H1 (cell line): Measurements from ENCODE around the gene OSBPL2. TPM values are rescaled to one million over a fixed set of nuclear protein-coding genes. Genes with fewer than 3 reads are reported as not detected.

Experiments
- CTCF ChIA-PET: fragments of 300-600 bp; sonication (Branson Sonifier 250); formaldehyde crosslinking; loops from one replicate; lab custom pipeline; 2021; ENCODE audit not compliant: partially characterized antibody; lab: Charles Lee
- POLR2A ChIA-PET: fragments of 300-600 bp; sonication (Branson Sonifier 250); formaldehyde crosslinking; loops from one replicate; lab custom pipeline; 2021; ENCODE audit warnings: inconsistent platforms; ENCODE audit not compliant: partially characterized antibody; lab: Charles Lee
- DNase-seq, 2 experiments: peaks; one replicate each; pipeline versions ENCODE4 v3.0.0 to v3.0.0-alpha.2; 2010 to 2022; ENCODE audit warnings: low spot score in 2 of 2, low read depth in 1 of 2, mixed read lengths in 1 of 2
- FAIRE-seq: peaks from 2 replicates; lab custom pipeline; 2011; peaks lifted over from hg19 to GRCh38; lab: Jason Lieb, UNC
- H2AFZ ChIP-seq: 2 replicates; pipeline ENCODE4 v1.8.1; 2012; ENCODE audit warnings: low read length, inconsistent platforms
- H2AK5ac ChIP-seq: 2 replicates; pipeline ENCODE4 v1.6.1; 2013; ENCODE audit warnings: low read depth, low read length
- H2BK120ac ChIP-seq: replicated peaks from 2 replicates; pipeline ENCODE3; 2013; ENCODE audit warnings: low read depth, low read length, inconsistent platforms
- H2BK12ac ChIP-seq: 2 replicates; pipeline ENCODE4 v1.6.1; 2013; ENCODE audit warnings: low read depth, low read length
- H2BK15ac ChIP-seq: 2 replicates; pipeline ENCODE4 v1.6.1; 2013; ENCODE audit warnings: low read length
- H2BK20ac ChIP-seq: 2 replicates; pipeline ENCODE4 v1.6.1; 2013; ENCODE audit warnings: low read length
- H2BK5ac ChIP-seq: 2 replicates; pipeline ENCODE4 v1.6.1; 2013; ENCODE audit warnings: low read depth, low read length
- H3K14ac ChIP-seq: 2 replicates; pipeline ENCODE4 v1.6.1; 2013; ENCODE audit warnings: inconsistent platforms; ENCODE audit not compliant: insufficient read length
- H3K18ac ChIP-seq: 2 replicates; pipeline ENCODE4 v1.6.1; 2013; ENCODE audit warnings: low read length; ENCODE audit errors: extremely low read depth
- H3K23ac ChIP-seq: 2 replicates; pipeline ENCODE4 v1.6.1; 2013; ENCODE audit warnings: inconsistent platforms; ENCODE audit not compliant: insufficient read length
- H3K23me2 ChIP-seq: 2 replicates; pipeline ENCODE4 v1.6.1; 2013; ENCODE audit warnings: low read depth, low read length
- H3K27ac ChIP-seq: 2 replicates; pipeline ENCODE4 v1.6.1; 2011; ENCODE audit warnings: low read depth, low read length, inconsistent platforms
- H3K27me3 ChIP-seq, 4 experiments: replicated peaks in 1 of 4; 1 replicate in 1 of 4; 2 replicates in 3 of 4; pipeline versions ENCODE4 v1.6.1 to v1.8.1; 2011 to 2013; ENCODE audit warnings: low read length in 3 of 4, mild to moderate bottlenecking in 3 of 4, inconsistent platforms in 2 of 4, mixed read lengths in 2 of 4, moderate library complexity in 1 of 4; ENCODE audit not compliant: control insufficient read depth in 3 of 4, insufficient read depth in 3 of 4; ENCODE audit errors: extremely low read depth in 1 of 4
- H3K36me3 ChIP-seq, 4 experiments: 2 replicates each; pipeline versions ENCODE4 v1.6.1 to v1.8.1; 2011 to 2013; ENCODE audit warnings: mild to moderate bottlenecking in 4 of 4, low read length in 3 of 4, moderate library complexity in 2 of 4, control low read depth in 1 of 4, inconsistent platforms in 1 of 4; ENCODE audit not compliant: insufficient read depth in 4 of 4, control insufficient read depth in 2 of 4
- H3K4ac ChIP-seq: replicated peaks from 2 replicates; pipeline ENCODE3; 2013; ENCODE audit warnings: low read length, low read depth, mixed read lengths, inconsistent platforms; ENCODE audit not compliant: insufficient read length
- H3K4me1 ChIP-seq, 4 experiments: replicated peaks in 1 of 4; 1 replicate in 1 of 4; 2 replicates in 3 of 4; pipeline versions ENCODE4 v1.6.1 to v1.8.1; 2011 to 2013; ENCODE audit warnings: low read length in 3 of 4, inconsistent platforms in 2 of 4, mixed read lengths in 1 of 4; ENCODE audit not compliant: insufficient read depth in 4 of 4, control insufficient read depth in 3 of 4
- H3K4me2 ChIP-seq, 2 experiments: 2 replicates each; pipeline versions ENCODE4 v1.6.1 to v1.8.1; 2011 to 2013; ENCODE audit warnings: low read depth in 2 of 2, low read length in 2 of 2, control low read depth in 1 of 2, inconsistent platforms in 1 of 2, mild to moderate bottlenecking in 1 of 2; ENCODE audit not compliant: insufficient read depth in 1 of 2
- H3K4me3 ChIP-seq, 4 experiments: fragments of 200-600, 300-600 bp in 1 of 4; sonication (generic), shearing (Covaris generic), sonication (Bioruptor Twin) in 1 of 4; 2 replicates each; pipeline versions ENCODE4 v1.5.1 to v1.8.1; 2011 to 2016; ENCODE audit warnings: low read length in 4 of 4, low read depth in 3 of 4, control low read depth in 2 of 4, inconsistent platforms in 2 of 4, mild to moderate bottlenecking in 2 of 4, mixed read lengths in 1 of 4, moderate library complexity in 1 of 4; ENCODE audit not compliant: insufficient read depth in 2 of 4; ENCODE audit errors: extremely low read depth in 1 of 4
- H3K56ac ChIP-seq: replicated peaks from 2 replicates; pipeline ENCODE3; 2013; ENCODE audit warnings: low read depth, mild to moderate bottlenecking, mixed read lengths, low read length, inconsistent platforms; ENCODE audit not compliant: insufficient read length
- H3K79me1 ChIP-seq: 2 replicates; pipeline ENCODE4 v1.6.1; 2013; ENCODE audit warnings: low read depth, low read length, control low read depth
- H3K79me2 ChIP-seq, 2 experiments: 2 replicates each; pipeline versions ENCODE4 v1.6.1 to v1.8.1; 2012 to 2013; ENCODE audit warnings: low read length in 2 of 2, mild to moderate bottlenecking in 2 of 2, inconsistent platforms in 1 of 2; ENCODE audit not compliant: insufficient read depth in 2 of 2, control insufficient read depth in 1 of 2
- H3K9ac ChIP-seq, 4 experiments: replicated peaks in 1 of 4; 1 replicate in 1 of 4; 2 replicates in 3 of 4; pipeline versions ENCODE4 v1.6.1 to v1.8.1; 2011 to 2013; ENCODE audit warnings: low read depth in 3 of 4, low read length in 3 of 4, control low read depth in 2 of 4, mild to moderate bottlenecking in 2 of 4, moderate library complexity in 2 of 4, inconsistent platforms in 1 of 4; ENCODE audit errors: extremely low read depth in 1 of 4
- H3K9me3 ChIP-seq, 2 experiments: 2 replicates each; pipeline versions ENCODE4 v1.6.1 to v1.8.1; 2012 to 2013; ENCODE audit warnings: mild to moderate bottlenecking in 2 of 2, moderate library complexity in 2 of 2, control low read depth in 1 of 2, inconsistent platforms in 1 of 2, low read depth in 1 of 2, low read length in 1 of 2, mixed read lengths in 1 of 2; ENCODE audit not compliant: insufficient read depth in 2 of 2
- H4K20me1 ChIP-seq, 2 experiments: replicated peaks in 1 of 2; 2 replicates each; pipeline versions ENCODE3 to v1.8.1; 2011 to 2013; ENCODE audit warnings: inconsistent platforms in 2 of 2, low read length in 2 of 2, mild to moderate bottlenecking in 1 of 2; ENCODE audit not compliant: insufficient read depth in 2 of 2, control insufficient read depth in 1 of 2
- H4K5ac ChIP-seq: 2 replicates; pipeline ENCODE4 v1.6.1; 2013; ENCODE audit warnings: low read length, low read depth, mixed read lengths, inconsistent platforms; ENCODE audit not compliant: insufficient read length
- H4K8ac ChIP-seq: 2 replicates; pipeline ENCODE4 v1.8.0; 2013; ENCODE audit warnings: mild to moderate bottlenecking, moderate library complexity, low read length, inconsistent platforms; ENCODE audit not compliant: insufficient read depth; ENCODE audit errors: extremely low read depth
- H4K91ac ChIP-seq: replicated peaks from 2 replicates; pipeline ENCODE3; 2013; ENCODE audit warnings: low read length, mixed read lengths, inconsistent platforms; ENCODE audit not compliant: insufficient read length
- ATF2 ChIP-seq: IDR thresholded peaks from 2 replicates; pipeline ENCODE4 v1.6.1; 2012; ENCODE audit warnings: low read length, inconsistent platforms
- CBX8 ChIP-seq: fragments of 300-800, 300-1000 bp; sonication (generic); IDR thresholded peaks from 2 replicates; pipeline ENCODE4 v1.7.1; 2016; ENCODE audit warnings: low read depth, low read length, borderline replicate concordance
- CTBP2 ChIP-seq: IDR thresholded peaks from 2 replicates; pipeline ENCODE4 v1.7.0; 2011; ENCODE audit warnings: borderline replicate concordance, mild to moderate bottlenecking, moderate library complexity, mixed read lengths, low read length; ENCODE audit not compliant: insufficient read depth, insufficient read length
- EP300 ChIP-seq, 2 experiments: IDR thresholded peaks; 1 replicate in 1 of 2; 2 replicates in 1 of 2; pipeline ENCODE4 v1.6.1; 2011 to 2012; ENCODE audit warnings: low read depth in 2 of 2, low read length in 2 of 2, mild to moderate bottlenecking in 2 of 2, borderline replicate concordance in 1 of 2, inconsistent platforms in 1 of 2, moderate library complexity in 1 of 2
- RBBP5 ChIP-seq: IDR thresholded peaks from 2 replicates; pipeline ENCODE4 v1.7.1; 2012; ENCODE audit warnings: low read depth, mild to moderate bottlenecking, inconsistent platforms, low read length, moderate library complexity, borderline replicate concordance
- RNF2 ChIP-seq: fragments of 200-900, 300-1000 bp; sonication (generic); IDR thresholded peaks from 2 replicates; pipeline ENCODE4 v1.7.1; 2016; ENCODE audit warnings: borderline replicate concordance, low read depth, mild to moderate bottlenecking, antibody characterized with exemption, low read length; ENCODE audit not compliant: poor library complexity, severe bottlenecking; ENCODE audit errors: missing control alignments
- TAF7 ChIP-seq: optimal IDR thresholded peaks from 2 replicates; pipeline ENCODE3; 2011; ENCODE audit warnings: low read depth, mild to moderate bottlenecking, inconsistent platforms, low read length, moderate library complexity, borderline replicate concordance
- WGBS, 2 experiments: shearing (Covaris generic) in 1 of 2; methylation state at CpG; one replicate each; pipeline versions ENCODE4 v1.1.6 to v1.1.7; 2013 to 2015; ENCODE audit warnings: low lambda C conversion rate in 2 of 2, mixed read lengths in 2 of 2, inconsistent platforms in 1 of 2, low coverage in 1 of 2, missing lambda C conversion rate in 1 of 2; ENCODE audit not compliant: insufficient replicate concordance in 2 of 2, insufficient coverage in 1 of 2, insufficient read length in 1 of 2; ENCODE audit errors: extremely low coverage in 1 of 2, missing lambda C conversion rate in 1 of 2; 5-methylcytosine and 5-hydroxymethylcytosine counted together
- polyA plus RNA-seq, 7 experiments: library from polyadenylated mRNA; depleted of rRNA in 3 of 7; stranded (reverse) in 5 of 7; unstranded in 2 of 7; fragments of >200 nt in 5 of 7; fragments of 200-250 nt in 2 of 7; gene quantifications; 1 replicate in 5 of 7; 2 replicates in 1 of 7; 4 replicates in 1 of 7; pipeline versions ENCODE4 v1.2.1 to v1.2.3, GENCODE V29; 2011 to 2013; ENCODE audit warnings: missing spikeins in 2 of 7, mixed read lengths in 2 of 7
- total RNA-seq: library from RNA; stranded (reverse); fragmentation: NEBNext Ultra II Directional; extraction: Animal tissue kit (Norgen Biotek cat#: 25700); gene quantifications from 2 replicates; pipeline ENCODE4 v1.2.1, GENCODE V29; 2021

The OSBPL2 gene
- total and polyA plus RNA-seq, 2 of the 8 experiments (the other 6 are each of a cell fraction or from before 2014, with no cell fraction given) = 11.7 to 42.4 TPM

GRCh38 chr20:62332421-62332820, 94.1 kb downstream of the OSBPL2 start:
- Histone ChIP-seq H2BK20ac (no peak overlapping the region), H4K91ac (no peak overlapping the region), H3K4me2 (no peak overlapping the region), H3K9ac (no peak overlapping the region), H2BK5ac (no peak overlapping the region), H3K27me3 (no peaks in the 10 kb centered on the region), H3K9me3 (no peaks in the 10 kb centered on the region; a peak in 1 of 4 replicates), H3K4me3 (no peak overlapping the region), H4K20me1 (peaks cover 0 to 25% of the 10 kb centered on the region in 2 experiments), H3K79me2 (peaks cover 0 to 2% of the 10 kb centered on the region in 2 experiments; a peak in 1 of 4 replicates), H3K23ac (no peak overlapping the region), H3K56ac (no peak overlapping the region), H3K4me1 (no peaks in the 10 kb centered on the region), H3K4ac (no peak overlapping the region), H3K23me2 (no peaks in the 10 kb centered on the region), H3K79me1 (0 out of 2 replicates have a peak, but pooled peaks cover 3% of the 10 kb centered on the region), H2BK12ac (no peak overlapping the region), H2AFZ (no peak overlapping the region), H4K8ac (no peak overlapping the region), H2AK5ac (no peak overlapping the region), H2BK15ac (no peak overlapping the region), H3K14ac (no peak overlapping the region), H4K5ac (no peak overlapping the region)
- CTCF ChIA-PET = interaction anchor here (1.0 to 1.2 kb wide), 2 partner anchors 9 to 43 kb away, joined by 3 to 4 read pairs; no protein-coding TSS in a partner anchor
- POLR2A ChIA-PET = interaction anchor here (1.0 to 13.3 kb wide), 7 partner anchors 9 to 25 kb away, joined by 3 to 151 read pairs (median 5); partner anchors contain the start of gene ADRM1
- 67% methylated on average over 10 of the region's 16 CpGs; no CpG with 5 or more reads in 1 of the 2 experiments for WGBS, 2 experiments
- no peak for FAIRE-seq
- no peak for DNase-seq
- TF ChIP-seq RBBP5 (no peak), EP300 (IDR thresholded peaks at IDR 0.05; ENCODE audit: borderline replicate concordance in 1 of 2, low read depth in 2 of 2, low read length in 2 of 2) (no peak), CTBP2 (no peak), RNF2 (no peak), ATF2 (no peak), TAF7 (no peak), CBX8 (no peak)
- TF ChIP-seq, all 59 proteins: peak for 0
- Histone ChIP-seq H3K27ac (no peak overlapping the region), H2BK120ac (no peak overlapping the region), H3K18ac (no peak overlapping the region), H3K36me3 (peaks cover 28 to 86% (median 63%) of the 10 kb centered on the region in 4 experiments)
